ENCODE measurements around the gene NAA16. TPM values are rescaled to one million over a fixed set of nuclear protein-coding genes. Genes with fewer than 3 reads are reported as not detected.

Gene NAA16
- total RNA-seq, 1 experiment from 2014 or later: 12.1 TPM

GRCh38 chr13:41307884-41308640 lies 3.0 kb upstream of the NAA16 start:
- POLR2A ChIA-PET (ENCODE audit: unreplicated experiment): no interaction called here
- Histone ChIP-seq H3K4me3 (no peak overlapping the region), H3K9me2 (ENCODE audit: insufficient read depth) (no peaks in the 10 kb centered on the region), H2AFZ (no peak overlapping the region), H3K4me2 (no peak overlapping the region), H3K27ac (no peak overlapping the region), H3K27me3 (ENCODE audit: insufficient read depth, low read depth) (no peaks in the 10 kb centered on the region), H3K4me1 (replicated peaks; ENCODE audit: insufficient read depth) (0 out of 2 replicates have a peak, but pooled peaks cover 3% of the 10 kb centered on the region), H3K9me3 (ENCODE audit: insufficient read depth, low read depth) (no peaks in the 10 kb centered on the region), H4K20me1 (ENCODE audit: insufficient read depth) (no peaks in the 10 kb centered on the region), H3K79me2 (ENCODE audit: low read depth) (peaks cover 21% of the 10 kb centered on the region), H3F3A (ENCODE audit: insufficient read depth, low read depth) (no peaks in the 10 kb centered on the region), H3K36me3 (ENCODE audit: low read depth) (no peaks in the 10 kb centered on the region)
- intact Hi-C loops (cut with micrococcal nuclease; ENCODE audit: unreplicated experiment): no loop called here
- DNase-seq: no peak
- CTCF ChIA-PET: no interaction called here
- no TSS peak for BruUV-seq (replicated peaks)
- TF ChIP-seq EZH2 (IDR thresholded peaks at IDR 0.05; ENCODE audit: low read depth): no peak
- no peak for TF ChIP-seq CTCF (conservative IDR thresholded peaks at IDR 0.05)

GRCh38 chr13:41311406-41312175 lies 524 bp downstream of the NAA16 start:
- Histone ChIP-seq H2AFZ (peak overlapping the region; percentile 96), H3K4me3 (peak overlapping the region; percentile 96), H4K20me1 (ENCODE audit: insufficient read depth) (no peaks in the 10 kb centered on the region; the same call in 1 of the 2 replicates), H3K4me2 (peak overlapping the region; percentile 89), H3K9me2 (ENCODE audit: insufficient read depth) (no peaks in the 10 kb centered on the region), H3K9me3 (ENCODE audit: insufficient read depth, low read depth) (no peaks in the 10 kb centered on the region), H3K27me3 (ENCODE audit: insufficient read depth, low read depth) (no peaks in the 10 kb centered on the region), H3K27ac (peak overlapping the region; percentile 49; the same call in 1 of the 2 replicates), H3K4me1 (replicated peaks; ENCODE audit: insufficient read depth) (0 out of 2 replicates have a peak, but pooled peaks cover 16% of the 10 kb centered on the region), H3K79me2 (ENCODE audit: low read depth) (peaks cover 56% of the 10 kb centered on the region), H3K36me3 (ENCODE audit: low read depth) (no peaks in the 10 kb centered on the region), H3F3A (ENCODE audit: insufficient read depth, low read depth) (no peaks in the 10 kb centered on the region)
- TF ChIP-seq EZH2 (IDR thresholded peaks at IDR 0.05; ENCODE audit: low read depth) (no peak), CTCF (conservative IDR thresholded peaks at IDR 0.05) (no peak)
- CTCF ChIA-PET: no interaction called here
- DNase-seq: peak in 1 of 2 experiments; percentile 23
- POLR2A ChIA-PET (ENCODE audit: unreplicated experiment): no interaction called here
- TSS peak; percentile 43 for BruUV-seq (replicated peaks)
- intact Hi-C loops (cut with micrococcal nuclease; ENCODE audit: unreplicated experiment): loop anchor here (2.0 kb wide), 1 partner anchor 49 kb away; the partner anchor contains the start of gene MTRF1

- DNase-seq: peak in 1 of 2 experiments; percentile 8
These were observed 1.1 kb downstream of the NAA16 start for GRCh38 chr13:41312176-41312500.

More at GRCh38 chr13:41312176-41312500, 1.1 kb downstream of the NAA16 start:
- H3K79me2 ChIP-seq (ENCODE audit: low read depth): peaks cover 61% of the 10 kb centered on the region
- H2AFZ ChIP-seq: peak overlapping the region; percentile 96
- no peaks in the 10 kb centered on the region; the same call in 1 of the 2 replicates for H4K20me1 ChIP-seq (ENCODE audit: insufficient read depth)
- intact Hi-C loops (cut with micrococcal nuclease; ENCODE audit: unreplicated experiment): no loop called here
- TF ChIP-seq CTCF (conservative IDR thresholded peaks at IDR 0.05) (no peak), EZH2 (IDR thresholded peaks at IDR 0.05; ENCODE audit: low read depth) (no peak)
- ChIA-PET CTCF (no interaction called here), POLR2A (ENCODE audit: unreplicated experiment) (interaction anchor here (0.6 kb wide), 1 partner anchor 9 kb away, joined by 5 read pairs; no protein-coding TSS in a partner anchor)
- H3K4me1 ChIP-seq (replicated peaks; ENCODE audit: insufficient read depth): 0 out of 2 replicates have a peak, but pooled peaks cover 16% of the 10 kb centered on the region
- H3K9me3 ChIP-seq (ENCODE audit: insufficient read depth, low read depth): no peaks in the 10 kb centered on the region
- H3K27me3 ChIP-seq (ENCODE audit: insufficient read depth, low read depth): no peaks in the 10 kb centered on the region
- H3K9me2 ChIP-seq (ENCODE audit: insufficient read depth): no peaks in the 10 kb centered on the region
- no peaks in the 10 kb centered on the region for H3K36me3 ChIP-seq (ENCODE audit: low read depth)
- peak overlapping the region; percentile 89 for H3K4me2 ChIP-seq
- peak overlapping the region; percentile 49; the same call in 1 of the 2 replicates for H3K27ac ChIP-seq
- H3F3A ChIP-seq (ENCODE audit: insufficient read depth, low read depth): no peaks in the 10 kb centered on the region
- no TSS peak for BruUV-seq (replicated peaks)
- peak overlapping the region; percentile 96 for H3K4me3 ChIP-seq

Data from PC-9 (cell line).